Right atrium auricular region (tissue), 2 donors: ENCODE data around the gene LIME1. TPM values are rescaled to one million over a fixed set of nuclear protein-coding genes. Genes with fewer than 3 reads are reported as not detected.
A peak's percentile ranks its signal among the peaks of the same experiment; 100 is the strongest.

Source experiments
- DNase-seq: peaks from one replicate; pipeline ENCODE4 v3.0.0-alpha.2; 2019; ENCODE audit warnings: low spot score
- H3K27ac ChIP-seq, 2 donors: fragments of 200-600 bp; sonication (generic); 1 replicate in 1 of 2; 2 replicates in 1 of 2; pipeline ENCODE4 v1.5.1; 2016 to 2019
- H3K27me3 ChIP-seq, 2 donors: fragments of 200-600 bp; sonication (generic); one replicate each; pipeline versions ENCODE4 v1.5.1 to v1.6.0; 2017 to 2019
- H3K36me3 ChIP-seq: fragments of 200-600 bp; sonication (generic); one replicate; pipeline ENCODE4 v1.5.1; 2016
- H3K4me1 ChIP-seq, 2 donors: fragments of 200-600 bp; sonication (generic); one replicate each; pipeline versions ENCODE4 v1.5.1 to v1.6.0; 2017 to 2019
- H3K4me3 ChIP-seq, 2 donors: fragments of 200-600 bp; sonication (generic); 1 replicate in 1 of 2; 2 replicates in 1 of 2; pipeline ENCODE4 v1.5.1; 2017 to 2019; ENCODE audit warnings: mild to moderate bottlenecking in 1 of 2, moderate library complexity in 1 of 2
- H3K9me3 ChIP-seq, 2 donors: fragments of 200-600 bp; sonication (generic); one replicate each; pipeline ENCODE4 v1.5.1; 2019
- CTCF ChIP-seq, 2 donors: fragments of 200-600 bp; sonication (generic); IDR thresholded peaks; one replicate each; pipeline ENCODE4 v1.5.1; 2019; ENCODE audit warnings: antibody characterized with exemption in 2 of 2
- total RNA-seq, 2 donors: library from RNA; depleted of rRNA; stranded (reverse); fragments of >200 nt; gene quantifications; one replicate each; pipeline ENCODE4 v1.1.0, GENCODE V29; 2016

Gene LIME1
- 1 to 10 TPM; 2.4 to 2.5 TPM for total RNA-seq

- no peak within 1 kb of the TSS for H3K27ac ChIP-seq
- peaks cover 28% of the 10 kb centered on the region for H3K36me3 ChIP-seq
- DNase-seq, result no peak
- no peak for TF ChIP-seq CTCF (IDR thresholded peaks at IDR 0.05)
- H3K27me3 ChIP-seq, result no peaks in the 10 kb centered on the region
- H3K4me1 ChIP-seq, result peaks cover 0 to 29% of the 10 kb centered on the region in 2 donors
- H3K4me3 ChIP-seq, result peak within 1 kb of the TSS in 1 of 2 donors; percentile 29
- no peaks in the 10 kb centered on the region for H3K9me3 ChIP-seq
These were observed at the start of gene LIME1 for GRCh38 chr20:63735859-63736718. LIME1 (plus strand) TSS chr20:63736664; CDS start chr20:63737550, 886 bp downstream.

- no peak for DNase-seq
- Histone ChIP-seq H3K9me3 (no peaks in the 10 kb centered on the region), H3K36me3 (no peaks in the 10 kb centered on the region), H3K27ac (peak overlapping the region; percentile 76 to 81), H3K4me1 (peaks cover 0 to 53% of the 10 kb centered on the region in 2 donors), H3K4me3 (peak overlapping the region in 1 of 2 donors; percentile 18), H3K27me3 (no peaks in the 10 kb centered on the region)
- no peak for TF ChIP-seq CTCF (IDR thresholded peaks at IDR 0.05)
These were observed 48.9 kb upstream of the LIME1 start for GRCh38 chr20:63687419-63688178.

- no peaks in the 10 kb centered on the region for H3K9me3 ChIP-seq
- TF ChIP-seq CTCF (IDR thresholded peaks at IDR 0.05), result no peak
- peaks cover 0 to 44% of the 10 kb centered on the region in 2 donors for H3K4me1 ChIP-seq
- H3K27ac ChIP-seq, result peak overlapping the region; percentile 76 to 81
- no peaks in the 10 kb centered on the region for H3K27me3 ChIP-seq
- H3K4me3 ChIP-seq, result no peak overlapping the region
- no peak for DNase-seq
- H3K36me3 ChIP-seq, result no peaks in the 10 kb centered on the region
These were observed 48.0 kb upstream of the LIME1 start for GRCh38 chr20:63688228-63689045.

- DNase-seq, result no peak
These were observed 47.1 kb upstream of the LIME1 start for GRCh38 chr20:63689046-63690002.

More at GRCh38 chr20:63689046-63690002, 47.1 kb upstream of the LIME1 start:
- Histone ChIP-seq H3K9me3 (no peaks in the 10 kb centered on the region), H3K27me3 (no peaks in the 10 kb centered on the region), H3K4me3 (no peak overlapping the region), H3K36me3 (peaks cover 1% of the 10 kb centered on the region), H3K27ac (peak overlapping the region; percentile 76 to 81), H3K4me1 (peaks cover 0 to 43% of the 10 kb centered on the region in 2 donors)
- TF ChIP-seq CTCF (IDR thresholded peaks at IDR 0.05), result no peak
